ENCODE data around the gene CCL17. TPM values are rescaled to one million over a fixed set of nuclear protein-coding genes. Genes with fewer than 3 reads are reported as not detected.
A peak's percentile ranks its signal among the peaks of the same experiment; 100 is the strongest.

The CCL17 gene
- total RNA-seq, 1 donor, result not detected

DNA sequence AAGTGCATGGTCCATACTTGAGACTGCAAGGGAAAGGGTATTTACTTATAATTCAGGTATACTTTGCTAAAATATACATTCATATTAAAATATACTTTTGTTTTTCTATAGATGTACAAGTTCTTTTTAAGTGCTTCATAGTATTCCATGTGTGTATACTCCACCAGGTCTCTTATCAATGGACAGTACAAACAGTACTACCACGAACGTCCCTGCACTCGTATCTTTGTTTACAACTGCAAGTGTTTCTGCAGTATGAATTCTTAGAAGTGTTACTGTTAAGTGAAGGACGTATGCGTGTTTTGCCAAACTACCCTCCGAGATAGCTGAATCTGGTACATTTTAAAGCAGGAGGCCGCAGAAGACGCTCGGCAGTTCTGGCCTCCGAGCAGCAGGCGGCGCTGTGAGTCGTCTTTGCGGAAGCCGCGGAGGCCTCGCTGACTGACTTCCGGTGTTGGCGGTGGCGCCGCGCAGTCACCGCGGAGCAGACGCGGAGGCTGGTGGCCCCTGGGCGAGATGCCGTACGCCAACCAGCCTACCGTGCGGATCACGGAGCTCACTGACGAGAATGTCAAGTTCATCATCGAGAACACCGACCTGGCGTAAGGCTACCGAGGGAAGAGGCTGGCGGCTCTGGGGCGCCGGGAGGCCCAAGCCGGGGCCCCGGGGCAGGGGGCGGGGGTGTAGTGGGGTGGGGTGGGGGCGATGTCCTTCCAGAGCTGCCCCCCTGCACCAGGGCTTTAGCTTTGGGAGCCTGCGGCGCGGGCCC lies 57.8 kb downstream of the CCL17 start, which contains the start of gene POLR2C:
POLR2C (plus strand) TSS at position 471 of the 769 bp plus-strand sequence; CDS start at position 517, 46 bp downstream.
- peak; percentile 96 for DNase-seq (ENCODE audit: insufficient read length, low spot score, missing footprints)
- Histone ChIP-seq H4K20me1 (ENCODE audit: insufficient read depth, low read length) (peaks cover 21% of the 10 kb centered on the region), H3K9me3 (ENCODE audit: low read depth, low read length) (no peaks in the 10 kb centered on the region), H2AFZ (ENCODE audit: low read length) (peak within 1 kb of the TSS; percentile 75), H3K4me1 (ENCODE audit: insufficient read depth, low read length) (peaks cover 12% of the 10 kb centered on the region), H3K27me3 (ENCODE audit: insufficient read depth, low read length) (no peaks in the 10 kb centered on the region), H3K4me2 (ENCODE audit: insufficient read depth, low read length) (peak within 1 kb of the TSS; percentile 96), H3K4me3 (ENCODE audit: insufficient read depth, low read length) (peak within 1 kb of the TSS; percentile 83), H3K27ac (ENCODE audit: low read depth, low read length) (peak within 1 kb of the TSS; percentile 62), H3K36me3 (ENCODE audit: insufficient read depth, low read length) (peaks cover 63% of the 10 kb centered on the region), H3K79me2 (ENCODE audit: insufficient read depth, low read length) (peaks cover 41% of the 10 kb centered on the region)
- TF ChIP-seq, protein P1, sequence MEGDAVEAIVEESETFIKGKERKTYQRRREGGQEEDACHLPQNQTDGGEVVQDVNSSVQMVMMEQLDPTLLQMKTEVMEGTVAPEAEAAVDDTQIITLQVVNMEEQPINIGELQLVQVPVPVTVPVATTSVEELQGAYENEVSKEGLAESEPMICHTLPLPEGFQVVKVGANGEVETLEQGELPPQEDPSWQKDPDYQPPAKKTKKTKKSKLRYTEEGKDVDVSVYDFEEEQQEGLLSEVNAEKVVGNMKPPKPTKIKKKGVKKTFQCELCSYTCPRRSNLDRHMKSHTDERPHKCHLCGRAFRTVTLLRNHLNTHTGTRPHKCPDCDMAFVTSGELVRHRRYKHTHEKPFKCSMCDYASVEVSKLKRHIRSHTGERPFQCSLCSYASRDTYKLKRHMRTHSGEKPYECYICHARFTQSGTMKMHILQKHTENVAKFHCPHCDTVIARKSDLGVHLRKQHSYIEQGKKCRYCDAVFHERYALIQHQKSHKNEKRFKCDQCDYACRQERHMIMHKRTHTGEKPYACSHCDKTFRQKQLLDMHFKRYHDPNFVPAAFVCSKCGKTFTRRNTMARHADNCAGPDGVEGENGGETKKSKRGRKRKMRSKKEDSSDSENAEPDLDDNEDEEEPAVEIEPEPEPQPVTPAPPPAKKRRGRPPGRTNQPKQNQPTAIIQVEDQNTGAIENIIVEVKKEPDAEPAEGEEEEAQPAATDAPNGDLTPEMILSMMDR (IDR thresholded peaks at IDR 0.05; ENCODE audit: extremely low read depth, low read depth, low read length), result peak; percentile 95

DNA sequence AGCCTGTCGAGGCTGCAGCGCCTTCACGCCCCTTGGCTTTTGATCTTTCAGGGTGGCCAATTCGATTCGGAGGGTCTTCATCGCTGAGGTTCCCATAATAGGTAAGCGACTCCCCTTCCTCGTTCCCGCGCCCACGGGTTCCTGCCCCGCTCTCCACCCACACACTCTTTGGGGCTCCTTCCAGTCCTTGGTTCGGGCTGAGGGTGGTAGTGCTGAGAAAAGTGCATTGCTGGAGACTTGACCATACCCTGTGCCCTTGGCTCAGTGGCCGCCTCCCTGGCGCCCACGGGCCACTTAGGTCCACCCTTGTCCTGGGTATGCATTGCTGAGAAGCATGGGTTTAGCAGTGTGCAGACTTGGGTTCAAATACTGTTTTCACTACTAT lies 58.4 kb downstream of the CCL17 start:
- peak overlapping the region; percentile 60 for H2AFZ ChIP-seq (ENCODE audit: low read length)
- H3K36me3 ChIP-seq (ENCODE audit: insufficient read depth, low read length), result peaks cover 63% of the 10 kb centered on the region
- H3K27ac ChIP-seq (ENCODE audit: low read depth, low read length), result peak overlapping the region; percentile 62
- peaks cover 21% of the 10 kb centered on the region for H4K20me1 ChIP-seq (ENCODE audit: insufficient read depth, low read length)
- H3K4me1 ChIP-seq (ENCODE audit: insufficient read depth, low read length), result peaks cover 12% of the 10 kb centered on the region
- no peak for DNase-seq (ENCODE audit: insufficient read length, low spot score, missing footprints)
- peaks cover 41% of the 10 kb centered on the region for H3K79me2 ChIP-seq (ENCODE audit: insufficient read depth, low read length)
- H3K9me3 ChIP-seq (ENCODE audit: low read depth, low read length), result no peaks in the 10 kb centered on the region
- peak overlapping the region; percentile 83 for H3K4me3 ChIP-seq (ENCODE audit: insufficient read depth, low read length)
- H3K27me3 ChIP-seq (ENCODE audit: insufficient read depth, low read length), result no peaks in the 10 kb centered on the region
- TF ChIP-seq, protein P1 (IDR thresholded peaks at IDR 0.05; ENCODE audit: extremely low read depth, low read depth, low read length), result no peak
- H3K4me2 ChIP-seq (ENCODE audit: insufficient read depth, low read length), result peak overlapping the region; percentile 96

DNA sequence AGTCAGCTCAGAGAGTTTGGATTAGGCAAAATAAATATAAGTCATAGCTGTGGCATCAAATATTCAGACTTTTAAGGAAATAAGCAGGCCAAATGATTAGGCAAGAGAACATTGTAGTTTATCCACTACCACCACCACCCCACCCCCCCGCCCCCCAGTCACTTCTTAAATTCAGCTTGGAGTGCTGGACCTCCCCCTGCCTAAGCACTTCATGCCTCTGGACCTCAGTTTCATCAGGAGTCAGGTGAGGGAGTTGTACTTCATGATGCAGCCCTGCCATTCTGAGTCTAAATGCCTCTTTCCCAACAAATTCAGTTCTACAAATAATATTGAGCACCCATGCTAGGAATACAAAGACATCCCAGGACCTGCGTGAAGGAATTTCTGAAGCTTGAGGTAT lies 60.0 kb downstream of the CCL17 start:
- H3K36me3 ChIP-seq (ENCODE audit: insufficient read depth, low read length), result peaks cover 63% of the 10 kb centered on the region
- DNase-seq (ENCODE audit: insufficient read length, low spot score, missing footprints), result no peak
- peaks cover 12% of the 10 kb centered on the region for H3K4me1 ChIP-seq (ENCODE audit: insufficient read depth, low read length)
- H3K27ac ChIP-seq (ENCODE audit: low read depth, low read length), result no peak overlapping the region
- H3K4me3 ChIP-seq (ENCODE audit: insufficient read depth, low read length), result no peak overlapping the region
- H3K9me3 ChIP-seq (ENCODE audit: low read depth, low read length), result no peaks in the 10 kb centered on the region
- no peaks in the 10 kb centered on the region for H3K27me3 ChIP-seq (ENCODE audit: insufficient read depth, low read length)
- TF ChIP-seq, protein P1 (IDR thresholded peaks at IDR 0.05; ENCODE audit: extremely low read depth, low read depth, low read length), result no peak
- H2AFZ ChIP-seq (ENCODE audit: low read length), result no peak overlapping the region
- H3K4me2 ChIP-seq (ENCODE audit: insufficient read depth, low read length), result no peak overlapping the region
- peaks cover 41% of the 10 kb centered on the region for H3K79me2 ChIP-seq (ENCODE audit: insufficient read depth, low read length)
- H4K20me1 ChIP-seq (ENCODE audit: insufficient read depth, low read length), result peaks cover 29% of the 10 kb centered on the region

Other genes with a start within 250 kb of the CCL17 start
- 53.9 and 70.2 TPM in 2 replicates for gene PSME3IP1, start 218.7 kb upstream of the CCL17 start, total RNA-seq
- 51.6 and 57.2 TPM in 2 replicates for gene RSPRY1, start 218.4 kb upstream of the CCL17 start, total RNA-seq
- 85.8 and 88.4 TPM in 2 replicates for gene ARL2BP, start 159.5 kb upstream of the CCL17 start, total RNA-seq
- under 0.01 TPM in 2 replicates for gene PLLP, start 120.1 kb upstream of the CCL17 start, total RNA-seq
- not detected in 2 replicates for gene CCL22, start 46.0 kb upstream of the CCL17 start, total RNA-seq
- gene CX3CL1, start 32.3 kb upstream of the CCL17 start, total RNA-seq, result under 0.01 TPM in 1 of 2 replicates, not detected in the other
- gene CIAPIN1, start 42.6 kb downstream of the CCL17 start, total RNA-seq, result 39.8 and 45.1 TPM in 2 replicates
- 38.6 and 39.8 TPM in 2 replicates for gene COQ9, start 42.7 kb downstream of the CCL17 start, total RNA-seq
- 95.2 and 97.8 TPM in 2 replicates for gene POLR2C, start 57.9 kb downstream of the CCL17 start, total RNA-seq
- gene DOK4, start 81.7 kb downstream of the CCL17 start, total RNA-seq, result 27.1 and 29.0 TPM in 2 replicates
- gene CCDC102A, start 131.8 kb downstream of the CCL17 start, total RNA-seq, result 9.8 and 10.6 TPM in 2 replicates
- not detected in 2 replicates for gene ADGRG5, start 137.9 kb downstream of the CCL17 start, total RNA-seq
- gene ADGRG1, start 223.9 kb downstream of the CCL17 start, total RNA-seq, result 0.29 and 0.72 TPM in 2 replicates